ENCODE data around the gene TMCC2. TPM values are rescaled to one million over a fixed set of nuclear protein-coding genes. Genes with fewer than 3 reads are reported as not detected.

TMCC2 gene
- total RNA-seq, 1 experiment from 2014 or later = 3.1 TPM

DNA sequence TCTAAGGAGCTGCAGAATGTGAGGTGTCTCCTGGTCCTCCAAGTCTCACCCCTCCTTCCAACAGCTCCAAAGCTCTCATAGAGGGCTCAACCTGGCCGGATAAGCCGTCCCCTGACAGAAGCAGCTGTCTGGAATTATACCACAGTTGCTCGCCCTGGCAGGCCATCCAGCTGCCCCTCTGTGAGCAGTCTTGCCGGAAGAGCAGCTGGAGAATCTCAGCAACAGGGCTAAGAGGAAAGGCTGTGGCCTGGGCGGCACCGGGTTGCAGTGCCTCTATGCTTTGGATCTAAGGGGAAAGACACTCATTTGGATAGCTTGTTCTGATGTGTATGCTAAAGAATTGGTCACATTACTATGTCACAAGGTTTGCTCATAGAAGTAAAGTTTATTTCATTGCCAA lies 12.4 kb downstream of the TMCC2 start:
- intact Hi-C loops (cut with micrococcal nuclease; ENCODE audit: unreplicated experiment) = no loop called here
- Histone ChIP-seq H3K4me1 (ENCODE audit: control insufficient read depth, insufficient read depth, low read length) (no peaks in the 10 kb centered on the region), H3K9me3 (ENCODE audit: control insufficient read depth, insufficient read depth, low read depth, low read length) (no peaks in the 10 kb centered on the region), H3K27ac (ENCODE audit: low read length) (no peak overlapping the region), H3K27me3 (ENCODE audit: control insufficient read depth, insufficient read depth, low read length) (no peaks in the 10 kb centered on the region), H3K4me3 (ENCODE audit: low read depth in 2 of 2, low read length in 2 of 2) (no peak overlapping the region), H3K36me3 (ENCODE audit: control insufficient read depth, insufficient read depth, low read length) (no peaks in the 10 kb centered on the region)
- DNase-seq (ENCODE audit: low read depth, low spot score) (no peak), ATAC-seq (no peak)
- TF ChIP-seq, protein P1, sequence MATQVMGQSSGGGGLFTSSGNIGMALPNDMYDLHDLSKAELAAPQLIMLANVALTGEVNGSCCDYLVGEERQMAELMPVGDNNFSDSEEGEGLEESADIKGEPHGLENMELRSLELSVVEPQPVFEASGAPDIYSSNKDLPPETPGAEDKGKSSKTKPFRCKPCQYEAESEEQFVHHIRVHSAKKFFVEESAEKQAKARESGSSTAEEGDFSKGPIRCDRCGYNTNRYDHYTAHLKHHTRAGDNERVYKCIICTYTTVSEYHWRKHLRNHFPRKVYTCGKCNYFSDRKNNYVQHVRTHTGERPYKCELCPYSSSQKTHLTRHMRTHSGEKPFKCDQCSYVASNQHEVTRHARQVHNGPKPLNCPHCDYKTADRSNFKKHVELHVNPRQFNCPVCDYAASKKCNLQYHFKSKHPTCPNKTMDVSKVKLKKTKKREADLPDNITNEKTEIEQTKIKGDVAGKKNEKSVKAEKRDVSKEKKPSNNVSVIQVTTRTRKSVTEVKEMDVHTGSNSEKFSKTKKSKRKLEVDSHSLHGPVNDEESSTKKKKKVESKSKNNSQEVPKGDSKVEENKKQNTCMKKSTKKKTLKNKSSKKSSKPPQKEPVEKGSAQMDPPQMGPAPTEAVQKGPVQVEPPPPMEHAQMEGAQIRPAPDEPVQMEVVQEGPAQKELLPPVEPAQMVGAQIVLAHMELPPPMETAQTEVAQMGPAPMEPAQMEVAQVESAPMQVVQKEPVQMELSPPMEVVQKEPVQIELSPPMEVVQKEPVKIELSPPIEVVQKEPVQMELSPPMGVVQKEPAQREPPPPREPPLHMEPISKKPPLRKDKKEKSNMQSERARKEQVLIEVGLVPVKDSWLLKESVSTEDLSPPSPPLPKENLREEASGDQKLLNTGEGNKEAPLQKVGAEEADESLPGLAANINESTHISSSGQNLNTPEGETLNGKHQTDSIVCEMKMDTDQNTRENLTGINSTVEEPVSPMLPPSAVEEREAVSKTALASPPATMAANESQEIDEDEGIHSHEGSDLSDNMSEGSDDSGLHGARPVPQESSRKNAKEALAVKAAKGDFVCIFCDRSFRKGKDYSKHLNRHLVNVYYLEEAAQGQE (IDR thresholded peaks at IDR 0.05; ENCODE audit: insufficient read depth in 1 of 2, low read depth in 2 of 2, low read length in 1 of 2) = no peak
- TF ChIP-seq POLR2AphosphoS5 (IDR thresholded peaks at IDR 0.05; ENCODE audit: low read depth, low read length) = no peak
- in situ Hi-C loops (cut with HindIII; ENCODE audit: low pct_unique_long_range_greater_than_20kb, low sequenced_read_pairs) = no loop called here
- POLR2A ChIA-PET = no interaction called here
- BruUV-seq (replicated peaks) = no TSS peak
- CTCF ChIA-PET = no interaction called here

DNA sequence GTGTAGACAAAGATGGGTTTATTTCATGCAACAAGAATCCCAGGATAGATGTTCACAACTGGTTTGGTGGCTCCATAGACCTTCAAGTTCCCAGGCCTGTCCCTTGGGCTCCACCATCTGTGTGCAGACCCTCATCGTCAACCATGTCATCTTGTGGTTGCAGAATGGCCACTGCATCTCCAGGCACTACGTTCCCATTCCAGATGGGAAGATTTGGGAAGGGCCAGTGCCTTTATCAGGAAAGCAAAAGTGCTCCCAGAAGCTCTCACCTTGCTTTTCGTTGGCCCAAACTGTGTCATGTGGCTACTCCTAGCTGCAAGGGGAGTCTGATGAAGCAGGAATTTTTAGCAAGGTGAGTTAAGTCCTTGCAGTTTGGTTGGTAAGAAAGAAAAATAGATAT lies 12.8 kb downstream of the TMCC2 start:
- no peaks in the 10 kb centered on the region for H3K36me3 ChIP-seq (ENCODE audit: control insufficient read depth, insufficient read depth, low read length)
- in situ Hi-C loops (cut with HindIII; ENCODE audit: low pct_unique_long_range_greater_than_20kb, low sequenced_read_pairs) (no loop called here), intact Hi-C loops (cut with micrococcal nuclease; ENCODE audit: unreplicated experiment) (no loop called here)
- no peak overlapping the region for H3K4me3 ChIP-seq (ENCODE audit: low read depth in 2 of 2, low read length in 2 of 2)
- CTCF ChIA-PET = no interaction called here
- BruUV-seq (replicated peaks) = no TSS peak
- ATAC-seq = no peak
- H3K27ac ChIP-seq (ENCODE audit: low read length) = no peak overlapping the region
- H3K9me3 ChIP-seq (ENCODE audit: control insufficient read depth, insufficient read depth, low read depth, low read length) = no peaks in the 10 kb centered on the region
- no peaks in the 10 kb centered on the region for H3K27me3 ChIP-seq (ENCODE audit: control insufficient read depth, insufficient read depth, low read length)
- H3K4me1 ChIP-seq (ENCODE audit: control insufficient read depth, insufficient read depth, low read length) = no peaks in the 10 kb centered on the region
- no peak for DNase-seq (ENCODE audit: low read depth, low spot score)
- POLR2A ChIA-PET = no interaction called here
- TF ChIP-seq, protein P2, sequence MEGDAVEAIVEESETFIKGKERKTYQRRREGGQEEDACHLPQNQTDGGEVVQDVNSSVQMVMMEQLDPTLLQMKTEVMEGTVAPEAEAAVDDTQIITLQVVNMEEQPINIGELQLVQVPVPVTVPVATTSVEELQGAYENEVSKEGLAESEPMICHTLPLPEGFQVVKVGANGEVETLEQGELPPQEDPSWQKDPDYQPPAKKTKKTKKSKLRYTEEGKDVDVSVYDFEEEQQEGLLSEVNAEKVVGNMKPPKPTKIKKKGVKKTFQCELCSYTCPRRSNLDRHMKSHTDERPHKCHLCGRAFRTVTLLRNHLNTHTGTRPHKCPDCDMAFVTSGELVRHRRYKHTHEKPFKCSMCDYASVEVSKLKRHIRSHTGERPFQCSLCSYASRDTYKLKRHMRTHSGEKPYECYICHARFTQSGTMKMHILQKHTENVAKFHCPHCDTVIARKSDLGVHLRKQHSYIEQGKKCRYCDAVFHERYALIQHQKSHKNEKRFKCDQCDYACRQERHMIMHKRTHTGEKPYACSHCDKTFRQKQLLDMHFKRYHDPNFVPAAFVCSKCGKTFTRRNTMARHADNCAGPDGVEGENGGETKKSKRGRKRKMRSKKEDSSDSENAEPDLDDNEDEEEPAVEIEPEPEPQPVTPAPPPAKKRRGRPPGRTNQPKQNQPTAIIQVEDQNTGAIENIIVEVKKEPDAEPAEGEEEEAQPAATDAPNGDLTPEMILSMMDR (IDR thresholded peaks at IDR 0.05) = no peak
- TF ChIP-seq TCF7L2 (IDR thresholded peaks at IDR 0.05; ENCODE audit: low read depth, low read length) = no peak
- TF ChIP-seq, protein P1 (IDR thresholded peaks at IDR 0.05; ENCODE audit: insufficient read depth in 1 of 2, low read depth in 2 of 2, low read length in 1 of 2) = no peak
- TF ChIP-seq POLR2AphosphoS5 (IDR thresholded peaks at IDR 0.05; ENCODE audit: low read depth, low read length) = no peak
- TF ChIP-seq SIN3A (IDR thresholded peaks at IDR 0.05; ENCODE audit: borderline replicate concordance, insufficient read depth, low read depth, low read length) = no peak
